ENCODE measurements around the gene GDF2.

The GDF2 gene

GRCh38 chr10:47335906-47336305, 13.7 kb downstream of the GDF2 start:
- no peak for DNase-seq

GRCh38 chr10:47336387-47337134, 14.3 kb downstream of the GDF2 start:
- DNase-seq: no peak

- no peak for DNase-seq
These were observed 15.1 kb downstream of the GDF2 start for GRCh38 chr10:47337310-47337709.

GRCh38 chr10:47339186-47339735, 17.0 kb downstream of the GDF2 start:
- no peak for DNase-seq

GRCh38 chr10:47339759-47340607, 17.7 kb downstream of the GDF2 start:
- DNase-seq: no peak

- peak in 1 of 2 experiments; percentile 23 for DNase-seq
These were observed 18.4 kb downstream of the GDF2 start for GRCh38 chr10:47340608-47341170.

- DNase-seq: no peak
These were observed 23.0 kb downstream of the GDF2 start for GRCh38 chr10:47344996-47345870.

- DNase-seq: peak; percentile 23 to 25
These were observed 24.5 kb downstream of the GDF2 start for GRCh38 chr10:47346581-47347302.

- DNase-seq: no peak
These were observed 25.0 kb downstream of the GDF2 start for GRCh38 chr10:47347303-47347675.

GRCh38 chr10:47348138-47348651, 25.9 kb downstream of the GDF2 start, which contains the start of gene RBP3:
Gene RBP3 (plus strand): TSS chr10:47348363. CDS start chr10:47348485, 122 bp downstream.
- no peak for DNase-seq

GRCh38 chr10:47348661-47349470, 26.6 kb downstream of the GDF2 start:
- no peak for DNase-seq

GRCh38 chr10:47349516-47349915, 27.3 kb downstream of the GDF2 start:
- DNase-seq: no peak

GRCh38 chr10:47349941-47350371, 27.7 kb downstream of the GDF2 start:
- no peak for DNase-seq

- no peak for DNase-seq
These were observed 28.7 kb downstream of the GDF2 start for GRCh38 chr10:47350671-47351640.

- no peak for DNase-seq
These were observed 29.9 kb downstream of the GDF2 start for GRCh38 chr10:47351899-47352815.

GRCh38 chr10:47353351-47353750, 31.1 kb downstream of the GDF2 start:
- no peak for DNase-seq

GRCh38 chr10:47354165-47354564, 31.9 kb downstream of the GDF2 start:
- no peak for DNase-seq

GRCh38 chr10:47354900-47355299, 32.6 kb downstream of the GDF2 start:
- no peak for DNase-seq

All from NCI-H2081 (cell line).